LNCaP clone FGC (cell line): Measurements from ENCODE around the gene SIGLEC7.

Experiments
- DNase-seq: peaks from one replicate; pipeline ENCODE4 v3.0.0-alpha.2; 2011; ENCODE audit warnings: low read depth
- H3K4me3 ChIP-seq: 2 replicates; pipeline ENCODE4 v1.5.1; 2011; ENCODE audit warnings: mild to moderate bottlenecking, low read depth, low read length, control low read depth
- TF ChIP-seq, protein P1 (sequence below): IDR thresholded peaks from 2 replicates; pipeline ENCODE4 v1.5.1; 2012; ENCODE audit warnings: mild to moderate bottlenecking; ENCODE audit not compliant: control insufficient read depth, insufficient read depth; ENCODE audit errors: extremely low read depth

Gene SIGLEC7

DNA sequence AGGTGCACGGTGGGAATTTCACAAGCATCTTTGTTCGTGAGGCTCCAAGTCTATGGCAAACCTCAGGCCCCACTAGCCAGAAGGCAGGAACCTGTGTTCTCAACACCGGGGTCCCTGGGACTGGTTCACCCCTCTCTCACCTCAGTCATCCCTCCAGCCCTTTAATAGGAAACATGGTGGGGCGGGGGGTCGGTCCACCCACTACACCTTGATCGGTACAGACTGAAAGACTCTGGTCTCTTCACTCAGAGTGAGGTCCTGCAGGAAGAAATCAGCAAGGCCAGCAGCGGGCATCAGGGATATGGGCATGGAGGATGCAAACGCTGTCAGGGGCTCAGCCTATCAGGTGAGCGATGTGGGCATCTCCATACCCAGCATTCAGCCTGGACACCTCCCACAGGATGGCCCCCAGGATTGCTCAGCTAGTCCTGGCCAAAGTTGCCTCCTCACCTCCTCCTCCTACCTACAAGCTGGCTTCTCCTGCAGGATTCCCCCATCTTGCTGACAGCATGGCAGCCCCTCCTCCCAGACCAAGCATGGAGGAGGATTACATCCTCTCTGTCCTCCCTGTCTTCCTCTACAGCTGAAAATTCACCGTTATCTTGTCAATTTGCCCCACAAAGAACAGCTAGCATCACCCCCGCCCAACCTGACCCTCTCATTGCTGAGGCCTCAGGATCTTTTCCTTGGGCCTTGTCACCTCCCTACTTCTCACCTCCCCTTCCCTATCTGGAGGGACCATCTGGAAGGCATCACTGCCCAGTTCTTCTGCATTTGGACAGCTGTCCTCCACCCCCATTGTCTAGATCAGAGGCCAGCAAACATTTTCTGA, 45.5 kb downstream of the SIGLEC7 start:
- TF ChIP-seq, protein P1, sequence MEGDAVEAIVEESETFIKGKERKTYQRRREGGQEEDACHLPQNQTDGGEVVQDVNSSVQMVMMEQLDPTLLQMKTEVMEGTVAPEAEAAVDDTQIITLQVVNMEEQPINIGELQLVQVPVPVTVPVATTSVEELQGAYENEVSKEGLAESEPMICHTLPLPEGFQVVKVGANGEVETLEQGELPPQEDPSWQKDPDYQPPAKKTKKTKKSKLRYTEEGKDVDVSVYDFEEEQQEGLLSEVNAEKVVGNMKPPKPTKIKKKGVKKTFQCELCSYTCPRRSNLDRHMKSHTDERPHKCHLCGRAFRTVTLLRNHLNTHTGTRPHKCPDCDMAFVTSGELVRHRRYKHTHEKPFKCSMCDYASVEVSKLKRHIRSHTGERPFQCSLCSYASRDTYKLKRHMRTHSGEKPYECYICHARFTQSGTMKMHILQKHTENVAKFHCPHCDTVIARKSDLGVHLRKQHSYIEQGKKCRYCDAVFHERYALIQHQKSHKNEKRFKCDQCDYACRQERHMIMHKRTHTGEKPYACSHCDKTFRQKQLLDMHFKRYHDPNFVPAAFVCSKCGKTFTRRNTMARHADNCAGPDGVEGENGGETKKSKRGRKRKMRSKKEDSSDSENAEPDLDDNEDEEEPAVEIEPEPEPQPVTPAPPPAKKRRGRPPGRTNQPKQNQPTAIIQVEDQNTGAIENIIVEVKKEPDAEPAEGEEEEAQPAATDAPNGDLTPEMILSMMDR, result no peak

DNA sequence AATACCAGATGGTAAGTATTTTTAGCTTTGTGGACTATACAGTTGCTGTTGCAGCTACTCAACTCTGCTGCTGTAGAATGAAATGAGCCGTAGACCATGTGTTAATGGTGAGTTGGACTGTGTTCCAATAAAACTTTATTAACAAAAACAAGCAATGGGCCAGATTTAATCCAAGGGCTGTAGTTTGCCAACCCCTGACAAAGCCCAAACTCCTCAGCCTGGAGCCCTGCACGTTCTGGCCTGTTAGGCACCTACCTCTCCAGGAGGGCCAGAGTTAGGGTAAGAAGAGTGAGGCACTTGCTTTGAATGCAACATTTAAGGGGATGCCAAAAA, 46.1 kb downstream of the SIGLEC7 start:
- no peak overlapping the region for H3K4me3 ChIP-seq
- TF ChIP-seq, protein P1, result no peak
- DNase-seq, result no peak

More for the DNA sequence above, 45.5 kb downstream of the SIGLEC7 start:
- DNase-seq, result no peak
- no peak overlapping the region for H3K4me3 ChIP-seq

DNA sequence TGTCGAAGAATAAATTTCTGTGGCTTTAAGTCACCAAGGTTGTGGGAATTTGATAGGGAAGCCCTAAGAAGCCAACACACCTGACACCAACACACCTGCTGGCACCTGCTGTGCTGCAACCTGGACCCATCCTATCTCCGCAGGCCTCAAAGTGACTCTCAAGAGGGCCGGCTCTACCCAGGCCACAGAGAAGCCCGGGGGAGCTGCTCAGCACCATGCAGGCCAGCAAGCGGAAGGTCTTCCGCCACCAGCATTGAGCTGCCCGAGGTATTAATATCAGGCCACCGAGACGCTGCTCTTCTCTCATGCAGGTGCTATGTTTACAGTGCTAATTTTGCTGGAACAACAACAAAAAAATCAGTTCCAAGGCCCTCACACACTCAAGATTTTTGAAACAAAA, 50.6 kb downstream of the SIGLEC7 start:
- no peak overlapping the region for H3K4me3 ChIP-seq
- TF ChIP-seq, protein P1, result no peak
- no peak for DNase-seq

DNA sequence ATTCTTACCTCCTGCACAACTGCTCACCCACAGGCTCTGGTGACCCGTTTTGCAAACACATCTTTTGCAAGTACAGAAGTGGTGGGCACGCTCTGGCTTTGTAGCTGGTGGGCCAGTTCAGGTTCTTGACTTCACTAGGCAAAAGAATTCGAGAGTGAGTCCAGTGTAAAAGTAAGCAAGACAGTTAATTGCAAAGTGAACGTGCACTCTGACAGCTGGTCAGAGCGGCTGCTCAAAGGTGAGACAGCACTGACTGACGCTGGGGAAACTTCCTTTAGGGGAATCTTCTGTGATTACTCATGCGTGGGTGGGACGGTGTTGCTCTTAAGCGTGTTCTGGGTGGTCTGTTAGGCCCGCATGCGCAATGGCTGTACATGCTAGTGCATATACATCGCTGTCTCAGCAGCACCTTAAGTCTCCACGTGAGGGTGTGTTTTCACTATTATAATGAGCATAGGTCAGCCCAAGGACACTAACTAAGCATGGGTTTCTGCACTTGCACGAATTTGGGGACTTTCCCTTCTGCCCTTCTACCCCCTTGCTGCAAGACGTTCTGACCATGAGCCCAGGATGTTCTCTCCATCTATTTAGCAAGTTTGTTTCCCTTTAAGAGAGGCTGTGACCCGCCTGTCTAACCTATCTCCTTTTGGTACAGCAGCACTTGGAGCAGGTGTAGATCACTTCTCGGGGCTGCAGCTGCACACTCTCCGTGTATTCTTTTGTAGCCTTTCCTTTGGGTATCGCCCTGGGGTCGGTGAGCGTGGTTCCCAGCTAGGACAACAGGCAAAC, 52.6 kb downstream of the SIGLEC7 start:
- TF ChIP-seq, protein P1, result 0 out of 2 replicates have a peak, but pooled peaks have one; percentile 20
- no peak for DNase-seq
- no peak overlapping the region for H3K4me3 ChIP-seq

DNA sequence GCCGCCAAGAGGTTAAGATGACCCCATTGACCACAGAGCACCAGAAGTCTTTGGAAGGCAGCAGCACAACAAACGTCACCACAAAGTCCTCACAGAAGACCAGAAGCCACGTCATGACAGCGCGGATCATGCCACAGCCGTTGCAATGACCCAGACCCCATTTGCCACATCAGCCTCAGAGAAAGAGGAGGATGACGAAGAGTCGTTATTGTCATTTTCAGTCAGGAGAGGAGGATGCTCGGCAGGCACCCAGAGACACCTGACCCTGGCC, 53.1 kb downstream of the SIGLEC7 start:
- H3K4me3 ChIP-seq, result no peak overlapping the region
- DNase-seq, result no peak

DNA sequence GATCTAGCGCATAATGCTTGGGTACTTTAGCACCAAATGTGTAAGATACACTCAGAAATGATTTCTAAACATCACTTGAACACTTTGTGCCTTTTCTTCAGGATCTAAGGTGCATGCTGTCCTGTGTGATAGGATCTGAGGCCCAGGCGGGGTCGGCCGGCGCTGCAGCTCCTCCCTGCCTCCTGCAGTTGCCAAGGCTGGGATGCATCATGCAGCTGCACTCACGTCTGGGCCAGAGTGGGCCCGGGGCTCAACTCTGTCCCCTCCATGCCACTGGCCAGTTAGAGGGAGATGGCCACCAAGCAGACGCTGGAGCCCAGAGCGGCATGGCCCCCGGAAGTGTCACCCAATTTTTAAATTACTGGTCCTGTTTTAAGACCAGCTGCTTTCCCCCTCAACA, 53.5 kb downstream of the SIGLEC7 start:
- no peak overlapping the region for H3K4me3 ChIP-seq
- no peak for DNase-seq
- TF ChIP-seq, protein P1, result no peak

More for the DNA sequence above, 53.1 kb downstream of the SIGLEC7 start:
- TF ChIP-seq, protein P1, result no peak
